Measurements from ENCODE around the gene FFAR3.

DNA sequence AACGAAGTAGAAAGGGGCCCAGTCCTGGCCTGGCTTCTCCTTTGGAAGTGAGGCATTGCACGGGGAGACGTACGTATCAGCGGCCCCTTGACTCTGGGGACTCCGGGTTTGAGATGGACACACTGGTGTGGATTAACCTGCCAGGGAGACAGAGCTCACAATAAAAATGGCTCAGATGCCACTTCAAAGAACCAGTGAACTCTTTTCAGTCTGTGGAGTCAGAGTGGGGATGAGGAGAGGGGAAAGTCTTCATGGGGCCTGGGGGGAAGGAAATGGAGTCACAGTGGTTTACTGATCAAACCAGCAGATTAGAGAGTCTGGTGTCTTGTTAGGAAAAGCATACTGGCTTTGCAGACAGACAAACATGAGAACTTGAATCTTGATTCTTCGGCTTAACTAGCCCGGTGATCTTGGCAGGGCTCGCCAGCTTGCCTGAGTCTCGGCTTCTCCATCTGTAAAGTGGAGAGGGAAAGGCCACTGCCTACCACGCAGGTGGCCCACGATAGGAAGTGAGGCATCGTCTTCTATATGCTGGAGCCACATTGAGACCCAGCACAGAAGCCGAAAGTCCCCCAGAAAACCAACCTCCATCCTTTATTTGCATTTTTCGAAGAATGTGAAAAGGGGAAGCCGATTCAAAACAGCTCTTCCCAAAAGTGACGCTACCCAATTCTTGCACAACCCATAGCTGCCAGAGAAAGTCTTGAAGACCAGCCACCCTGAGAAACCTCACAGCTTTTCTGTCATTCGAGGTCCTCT is 10.9 kb upstream of the FFAR3 start, which contains the start of gene FFAR1:
- TF ChIP-seq, protein P1, sequence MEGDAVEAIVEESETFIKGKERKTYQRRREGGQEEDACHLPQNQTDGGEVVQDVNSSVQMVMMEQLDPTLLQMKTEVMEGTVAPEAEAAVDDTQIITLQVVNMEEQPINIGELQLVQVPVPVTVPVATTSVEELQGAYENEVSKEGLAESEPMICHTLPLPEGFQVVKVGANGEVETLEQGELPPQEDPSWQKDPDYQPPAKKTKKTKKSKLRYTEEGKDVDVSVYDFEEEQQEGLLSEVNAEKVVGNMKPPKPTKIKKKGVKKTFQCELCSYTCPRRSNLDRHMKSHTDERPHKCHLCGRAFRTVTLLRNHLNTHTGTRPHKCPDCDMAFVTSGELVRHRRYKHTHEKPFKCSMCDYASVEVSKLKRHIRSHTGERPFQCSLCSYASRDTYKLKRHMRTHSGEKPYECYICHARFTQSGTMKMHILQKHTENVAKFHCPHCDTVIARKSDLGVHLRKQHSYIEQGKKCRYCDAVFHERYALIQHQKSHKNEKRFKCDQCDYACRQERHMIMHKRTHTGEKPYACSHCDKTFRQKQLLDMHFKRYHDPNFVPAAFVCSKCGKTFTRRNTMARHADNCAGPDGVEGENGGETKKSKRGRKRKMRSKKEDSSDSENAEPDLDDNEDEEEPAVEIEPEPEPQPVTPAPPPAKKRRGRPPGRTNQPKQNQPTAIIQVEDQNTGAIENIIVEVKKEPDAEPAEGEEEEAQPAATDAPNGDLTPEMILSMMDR (IDR thresholded peaks at IDR 0.05), result no peak
- TF ChIP-seq POLR2AphosphoS5 (IDR thresholded peaks at IDR 0.05) (no peak), POLR2A (IDR thresholded peaks at IDR 0.05) (no peak)

Measured in sigmoid colon (tissue), 4 donors.